ENCODE measurements around the gene TBX2. TPM values are rescaled to one million over a fixed set of nuclear protein-coding genes. Genes with fewer than 3 reads are reported as not detected.

The TBX2 gene
- total RNA-seq, 2 donors from 2014 or later: 0.08 TPM; not detected in 1

DNA sequence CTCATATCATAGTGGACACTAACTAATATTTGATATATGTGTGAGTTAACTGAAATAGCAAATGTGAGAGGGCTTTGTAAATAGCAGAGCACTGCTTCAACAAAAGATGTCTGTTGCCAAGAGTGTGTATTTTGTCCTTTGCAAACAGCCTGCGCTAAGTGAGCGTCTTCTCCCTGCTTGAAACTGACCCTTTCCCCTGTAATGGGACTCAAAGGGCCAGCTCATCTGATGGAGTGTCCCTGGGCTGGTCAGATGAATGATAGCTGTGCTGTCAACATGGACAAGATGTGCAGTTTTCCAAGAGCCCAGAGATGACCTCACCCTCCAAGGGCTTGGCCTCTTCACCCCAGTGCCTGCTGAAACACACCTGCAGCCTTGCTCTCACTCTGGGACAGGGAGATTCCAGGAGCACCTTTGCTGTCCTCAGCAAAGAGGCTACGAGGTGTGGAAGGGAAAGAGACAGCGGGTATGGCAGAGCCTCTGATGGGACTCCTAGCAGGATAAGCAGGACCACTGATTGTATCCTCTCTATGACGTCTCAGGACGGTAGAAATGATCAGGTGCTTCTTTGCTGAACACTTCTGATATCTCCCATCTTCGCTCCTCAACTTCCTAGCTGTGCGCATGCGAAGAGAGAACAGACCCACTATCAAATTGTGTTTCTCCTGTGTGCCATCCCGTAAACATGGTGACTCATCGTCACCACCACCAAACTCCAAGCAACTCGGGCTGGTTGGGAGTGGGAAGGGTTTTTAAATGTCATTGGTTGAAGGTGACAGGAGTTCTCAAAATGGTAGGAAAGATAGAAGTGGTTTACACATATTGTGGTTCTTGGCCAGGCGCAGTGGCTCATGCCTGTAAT is 35.8 kb upstream of the TBX2 start:
- no peak overlapping the region for H3K27ac Mint-ChIP-seq
- H3K4me1 Mint-ChIP-seq (ENCODE audit: low read depth in 2 of 2): peaks cover 0 to under 1% of the 10 kb centered on the region in 2 donors
- no peak overlapping the region for H3K4me3 Mint-ChIP-seq
- DNase-seq (ENCODE audit: low spot score) (no peak), ATAC-seq (no peak)
- H3K27me3 Mint-ChIP-seq: no peaks in the 10 kb centered on the region
- no peaks in the 10 kb centered on the region for H3K36me3 Mint-ChIP-seq
- no peaks in the 10 kb centered on the region for H3K9me3 Mint-ChIP-seq

DNA sequence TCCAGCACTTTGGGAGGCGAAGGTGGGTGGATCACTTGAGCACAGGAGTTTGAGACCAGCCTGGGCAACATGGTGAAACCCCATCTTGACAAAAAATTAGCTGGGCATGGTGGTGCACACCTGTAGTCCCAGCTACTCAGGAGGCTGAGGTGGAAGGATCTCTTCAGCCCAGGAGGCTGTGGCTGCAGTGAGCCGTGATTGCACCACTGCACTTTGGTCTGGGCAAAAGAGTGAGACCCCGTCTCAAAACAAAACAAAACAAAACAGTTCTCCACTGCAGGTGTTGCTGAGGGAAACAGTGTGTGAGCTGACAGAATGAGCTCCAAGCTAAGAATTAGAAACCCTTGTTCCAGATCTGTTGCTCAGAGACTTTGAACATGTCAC is 35.2 kb upstream of the TBX2 start:
- ATAC-seq: no peak
- Mint-ChIP-seq H3K27me3 (no peaks in the 10 kb centered on the region), H3K27ac (no peak overlapping the region), H3K4me3 (no peak overlapping the region), H3K4me1 (ENCODE audit: low read depth in 2 of 2) (no peaks in the 10 kb centered on the region), H3K36me3 (no peaks in the 10 kb centered on the region), H3K9me3 (no peaks in the 10 kb centered on the region)
- DNase-seq (ENCODE audit: low spot score): no peak

DNA sequence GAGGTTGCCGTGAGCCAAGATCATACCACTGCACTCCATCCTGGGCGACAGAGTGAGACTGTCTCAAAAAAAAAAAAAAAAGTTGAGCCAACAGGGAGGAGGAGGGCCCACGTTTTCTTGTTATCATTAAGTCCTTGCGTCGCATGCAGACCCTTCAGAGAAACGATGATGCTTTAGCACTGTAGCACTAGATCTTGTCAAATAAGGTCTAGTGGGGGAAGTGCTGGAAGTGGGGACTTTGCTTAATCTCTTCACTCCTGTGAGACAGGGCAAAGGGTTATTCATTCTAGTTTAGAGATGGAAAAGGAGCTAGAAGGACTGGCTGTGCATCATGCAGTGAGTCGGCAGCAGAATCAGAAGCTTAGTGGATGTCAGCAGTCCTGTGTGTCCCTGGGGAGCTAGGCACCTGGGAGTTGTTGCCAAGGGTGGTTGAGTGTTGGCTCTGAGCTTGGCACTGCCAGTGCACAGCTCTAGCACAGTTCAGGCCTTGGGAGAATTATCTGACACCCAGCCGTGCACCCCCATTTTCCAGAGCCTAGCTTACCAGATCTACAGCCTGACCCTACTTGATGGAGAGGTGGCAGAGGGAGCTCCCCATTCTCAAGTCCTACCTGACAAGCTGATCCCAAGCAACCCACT is 33.4 kb upstream of the TBX2 start:
- H3K9me3 Mint-ChIP-seq: no peaks in the 10 kb centered on the region
- DNase-seq (ENCODE audit: low spot score): no peak
- no peak for ATAC-seq
- no peaks in the 10 kb centered on the region for H3K36me3 Mint-ChIP-seq
- H3K27ac Mint-ChIP-seq: no peak overlapping the region
- no peaks in the 10 kb centered on the region for H3K4me1 Mint-ChIP-seq (ENCODE audit: low read depth in 2 of 2)
- no peaks in the 10 kb centered on the region for H3K27me3 Mint-ChIP-seq
- no peak overlapping the region for H3K4me3 Mint-ChIP-seq

DNA sequence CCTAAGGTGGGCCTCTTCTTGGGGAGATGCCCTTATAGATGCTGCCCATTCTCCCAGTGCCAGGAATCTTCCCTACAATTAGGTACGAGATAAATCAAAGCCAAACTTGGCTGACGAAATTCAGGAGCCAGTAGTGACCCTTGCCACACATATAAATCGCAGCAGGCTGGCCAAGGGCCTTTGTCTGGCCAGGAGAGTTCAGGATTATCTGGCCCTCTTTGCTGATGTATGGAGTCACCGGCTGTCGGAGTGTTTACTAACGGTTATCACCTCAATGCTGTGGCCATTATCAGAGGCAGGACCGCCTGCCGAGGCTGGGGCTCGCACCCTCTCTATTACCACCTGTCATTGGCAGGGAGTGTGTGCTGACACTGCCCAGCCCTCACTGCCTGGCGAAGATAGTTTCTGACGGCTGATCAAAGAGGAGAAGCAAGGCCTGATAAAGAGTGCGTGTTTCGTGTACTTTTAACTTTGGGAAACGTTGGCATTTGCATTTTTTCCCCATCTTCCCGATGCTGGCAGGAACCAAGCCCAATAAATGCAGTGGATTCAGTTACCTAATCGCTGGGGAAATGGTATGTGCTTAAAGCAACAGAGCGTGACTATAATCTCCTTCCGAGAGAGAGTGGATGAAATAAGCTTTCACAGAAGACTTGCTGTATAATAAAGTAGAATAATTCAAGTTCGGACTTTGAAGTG is 32.8 kb upstream of the TBX2 start:
- DNase-seq (ENCODE audit: low spot score) (no peak), ATAC-seq (no peak)
- Mint-ChIP-seq H3K9me3 (no peaks in the 10 kb centered on the region), H3K27ac (no peak overlapping the region), H3K4me1 (ENCODE audit: low read depth in 2 of 2) (no peaks in the 10 kb centered on the region), H3K27me3 (no peaks in the 10 kb centered on the region), H3K36me3 (no peaks in the 10 kb centered on the region), H3K4me3 (no peak overlapping the region)

DNA sequence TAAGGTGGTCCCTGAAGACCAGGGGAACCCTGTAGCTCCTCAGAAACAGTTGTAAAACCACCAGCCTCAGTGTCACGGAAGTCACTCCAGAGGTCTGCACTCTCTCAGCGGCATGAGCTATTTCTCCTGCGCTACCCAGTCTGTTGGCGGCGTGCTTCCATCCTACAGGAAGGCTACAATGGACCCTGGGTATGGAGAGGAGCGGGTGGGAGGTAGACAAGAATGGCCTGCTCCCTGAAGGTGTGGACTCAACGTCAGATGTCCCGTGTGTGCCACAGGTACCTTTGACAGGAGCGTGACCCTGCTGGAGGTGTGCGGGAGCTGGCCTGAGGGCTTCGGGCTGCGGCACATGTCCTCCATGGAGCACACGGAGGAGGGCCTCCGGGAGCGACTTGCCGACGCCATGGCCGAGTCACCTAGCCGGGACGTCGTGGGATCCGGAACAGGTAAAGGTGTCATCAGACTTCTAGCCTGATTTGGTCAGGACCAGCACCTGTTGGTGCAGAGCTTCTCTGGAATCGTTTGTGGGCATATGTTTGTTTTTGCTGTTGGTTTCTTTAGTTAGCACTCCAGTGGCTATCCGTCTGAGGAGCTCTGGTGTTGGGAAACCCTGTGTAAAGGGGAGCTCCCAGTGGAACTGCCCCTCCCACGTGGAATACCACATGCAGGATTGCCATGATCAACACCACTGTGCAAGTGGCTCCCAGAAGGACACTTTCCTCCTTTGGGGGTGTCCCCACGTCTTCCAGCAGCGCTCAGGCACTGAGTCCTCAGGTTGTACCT is 31.4 kb upstream of the TBX2 start:
- no peaks in the 10 kb centered on the region for H3K36me3 Mint-ChIP-seq
- H3K27me3 Mint-ChIP-seq: no peaks in the 10 kb centered on the region
- no peak overlapping the region for H3K4me3 Mint-ChIP-seq
- ATAC-seq (no peak), DNase-seq (ENCODE audit: low spot score) (no peak)
- H3K4me1 Mint-ChIP-seq (ENCODE audit: low read depth in 2 of 2): no peaks in the 10 kb centered on the region
- H3K9me3 Mint-ChIP-seq: no peaks in the 10 kb centered on the region
- no peak overlapping the region for H3K27ac Mint-ChIP-seq

DNA sequence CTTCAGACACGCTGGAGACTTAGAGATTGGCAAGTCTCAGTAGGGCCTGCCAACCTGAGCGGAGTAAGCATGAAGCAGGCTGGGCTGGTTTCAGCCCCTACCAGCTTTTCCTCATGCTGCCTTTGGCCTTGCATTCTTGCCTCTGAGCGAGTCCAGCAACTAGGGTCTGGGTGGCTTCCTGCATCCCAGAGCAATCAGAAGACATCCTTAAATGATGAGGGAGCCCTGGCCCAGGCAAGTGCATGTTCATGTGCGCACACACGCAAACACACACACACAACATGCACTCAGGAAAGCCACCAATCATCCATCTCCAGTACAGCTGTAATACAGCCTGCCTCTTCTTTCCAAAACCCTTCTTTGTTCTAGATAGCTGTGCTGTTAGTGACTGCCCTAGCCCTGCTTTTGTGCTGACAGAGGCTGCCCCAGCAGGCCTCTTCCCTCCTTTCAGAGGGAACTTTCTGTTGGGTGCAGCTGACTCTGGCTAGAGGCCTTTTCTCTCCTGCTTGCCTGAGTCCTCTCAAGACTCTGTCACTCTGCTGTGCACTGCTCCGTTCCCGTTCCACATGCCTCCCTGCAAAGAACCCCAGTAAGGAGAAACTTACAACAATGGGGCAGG is 30.7 kb upstream of the TBX2 start:
- Mint-ChIP-seq H3K27ac (no peak overlapping the region), H3K4me3 (no peak overlapping the region), H3K36me3 (no peaks in the 10 kb centered on the region), H3K9me3 (no peaks in the 10 kb centered on the region), H3K27me3 (no peaks in the 10 kb centered on the region), H3K4me1 (ENCODE audit: low read depth in 2 of 2) (no peaks in the 10 kb centered on the region)
- ATAC-seq: no peak
- no peak for DNase-seq (ENCODE audit: low spot score)

DNA sequence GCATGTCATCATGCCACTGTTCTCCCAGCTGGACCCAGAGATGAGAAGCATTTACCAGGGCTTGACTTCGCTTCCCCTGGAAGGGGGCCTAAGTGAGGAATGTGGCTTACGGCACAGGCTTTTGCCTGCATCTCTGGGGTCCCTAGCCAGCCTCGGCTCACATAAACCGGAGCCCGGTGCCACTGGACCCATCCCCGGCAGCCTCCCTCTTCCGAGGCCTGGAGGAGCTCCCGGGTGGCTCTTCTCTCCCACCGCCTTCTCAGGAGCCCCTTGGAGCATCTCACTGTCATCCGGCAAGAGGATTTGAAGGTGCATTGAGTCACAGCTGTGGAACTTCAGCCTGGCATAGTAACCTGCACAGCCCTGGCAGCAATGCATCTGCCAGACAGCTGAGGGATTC is 29.9 kb upstream of the TBX2 start:
- Mint-ChIP-seq H3K36me3 (no peaks in the 10 kb centered on the region), H3K27ac (no peak overlapping the region), H3K4me3 (no peak overlapping the region), H3K9me3 (no peaks in the 10 kb centered on the region), H3K27me3 (no peaks in the 10 kb centered on the region), H3K4me1 (ENCODE audit: low read depth in 2 of 2) (no peaks in the 10 kb centered on the region)
- no peak for ATAC-seq
- DNase-seq (ENCODE audit: low spot score): no peak

DNA sequence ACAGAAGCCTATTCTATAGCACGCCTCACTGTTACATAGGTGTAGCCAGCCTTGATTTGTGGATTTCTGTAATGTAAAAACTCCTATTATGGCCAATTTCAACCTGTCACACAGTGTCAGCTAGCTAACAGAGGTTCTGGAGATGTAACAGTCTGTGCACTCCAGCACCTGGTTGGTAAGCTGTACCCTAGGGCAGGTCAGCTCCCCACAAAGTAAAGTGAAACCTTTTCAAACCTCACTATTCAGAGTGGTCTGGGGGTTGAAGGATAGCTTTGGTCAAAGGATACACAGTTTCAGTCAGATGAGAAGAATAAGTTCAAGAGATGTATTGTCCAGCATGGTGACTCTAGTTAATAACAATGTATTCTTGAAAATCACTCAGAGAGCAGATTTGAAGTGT is 28.5 kb upstream of the TBX2 start:
- DNase-seq (ENCODE audit: low spot score) (no peak), ATAC-seq (no peak)
- Mint-ChIP-seq H3K4me1 (ENCODE audit: low read depth in 2 of 2) (no peaks in the 10 kb centered on the region), H3K27me3 (no peaks in the 10 kb centered on the region), H3K4me3 (no peak overlapping the region), H3K9me3 (no peaks in the 10 kb centered on the region), H3K36me3 (no peaks in the 10 kb centered on the region), H3K27ac (no peak overlapping the region)

DNA sequence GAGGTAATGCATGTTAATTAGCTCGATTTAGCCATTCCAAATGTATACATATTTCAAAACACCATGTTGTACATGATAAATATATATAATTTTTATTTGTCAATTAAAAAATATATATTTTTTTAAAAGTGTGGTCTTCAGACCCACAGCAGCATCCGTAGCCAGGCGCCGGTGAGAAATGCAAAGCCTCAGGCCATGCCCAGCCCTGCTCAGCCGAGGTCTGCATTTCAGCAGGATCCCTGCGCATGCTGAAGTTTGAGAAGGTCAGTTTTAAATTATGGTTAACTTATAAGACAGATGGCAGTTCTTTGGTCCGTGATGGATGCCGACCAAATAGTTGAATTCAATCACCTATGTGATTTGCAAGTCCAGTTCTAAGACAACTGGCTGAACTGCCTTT is 28.0 kb upstream of the TBX2 start:
- H3K27me3 Mint-ChIP-seq: no peaks in the 10 kb centered on the region
- H3K4me3 Mint-ChIP-seq: no peak overlapping the region
- H3K27ac Mint-ChIP-seq: no peak overlapping the region
- no peaks in the 10 kb centered on the region for H3K4me1 Mint-ChIP-seq (ENCODE audit: low read depth in 2 of 2)
- no peaks in the 10 kb centered on the region for H3K9me3 Mint-ChIP-seq
- no peaks in the 10 kb centered on the region for H3K36me3 Mint-ChIP-seq
- ATAC-seq: no peak
- DNase-seq (ENCODE audit: low spot score): no peak

DNA sequence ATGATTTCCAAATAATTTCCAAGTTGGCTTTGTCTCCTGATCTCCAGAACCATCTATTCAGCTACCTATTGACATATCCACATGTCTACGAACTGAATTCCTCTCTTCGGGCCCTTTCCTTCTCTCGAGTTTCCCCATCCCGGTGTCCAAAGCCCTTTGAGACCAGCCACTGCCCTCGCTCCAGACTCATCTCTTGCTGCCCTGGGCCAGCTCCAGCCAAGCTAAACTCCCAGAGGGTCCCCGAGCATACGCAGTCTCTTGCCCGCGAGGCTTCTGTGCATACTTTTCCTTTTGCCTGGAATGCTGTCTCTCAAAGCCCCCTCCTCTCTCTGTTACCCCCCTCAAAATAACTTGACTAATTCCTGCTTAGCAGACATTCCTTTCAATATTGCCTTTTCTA is 27.2 kb upstream of the TBX2 start:
- no peaks in the 10 kb centered on the region for H3K36me3 Mint-ChIP-seq
- ATAC-seq: no peak
- H3K4me1 Mint-ChIP-seq (ENCODE audit: low read depth in 2 of 2): no peaks in the 10 kb centered on the region
- no peaks in the 10 kb centered on the region for H3K27me3 Mint-ChIP-seq
- no peaks in the 10 kb centered on the region for H3K9me3 Mint-ChIP-seq
- no peak for DNase-seq (ENCODE audit: low spot score)
- H3K4me3 Mint-ChIP-seq: no peak overlapping the region
- no peak overlapping the region for H3K27ac Mint-ChIP-seq

DNA sequence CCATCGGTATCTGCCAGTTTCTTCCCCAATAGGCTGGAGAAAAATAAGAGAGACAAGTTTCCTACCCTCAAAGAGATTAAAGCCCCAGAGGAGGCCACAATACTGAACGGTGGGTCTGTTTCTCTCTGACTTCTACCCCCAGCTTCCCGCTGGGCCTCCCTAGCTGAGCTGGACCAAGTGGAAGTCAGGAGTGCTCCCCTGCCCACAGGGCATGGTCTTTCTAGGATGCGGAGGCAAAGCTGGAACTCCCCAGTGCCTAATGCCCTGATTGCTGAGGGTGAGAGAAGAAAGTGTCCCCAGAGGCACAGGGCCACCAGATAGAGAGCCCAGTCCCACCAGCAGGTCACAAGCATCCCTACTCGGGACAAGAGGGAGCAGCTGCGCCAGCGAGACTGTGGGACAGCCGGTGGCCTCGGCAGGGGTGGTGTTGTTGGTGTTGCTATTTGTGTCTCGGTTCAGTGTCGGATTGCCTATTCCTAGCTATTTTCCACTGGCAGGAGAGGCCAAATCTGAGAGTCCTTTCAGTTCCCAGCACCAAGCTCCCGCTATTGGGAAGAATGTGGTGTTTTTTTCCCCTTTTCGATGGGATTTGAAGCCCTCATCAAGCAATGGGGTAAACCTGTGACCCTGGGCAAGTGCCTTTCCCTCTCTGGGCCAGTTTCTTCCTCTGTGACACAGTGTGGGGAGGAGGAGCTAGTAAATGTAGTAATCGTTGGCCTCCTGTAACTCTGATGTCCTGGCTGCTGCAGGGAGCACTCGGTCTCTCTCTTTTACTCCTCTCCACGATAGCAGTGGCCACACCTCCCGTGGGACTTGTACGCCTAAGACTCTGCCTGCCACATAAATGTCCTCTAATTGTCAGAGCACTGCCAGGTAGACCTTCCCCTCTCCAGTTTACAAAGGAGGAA is 22.5 kb upstream of the TBX2 start:
- Mint-ChIP-seq H3K4me3 (no peak overlapping the region), H3K9me3 (no peaks in the 10 kb centered on the region), H3K4me1 (ENCODE audit: low read depth in 2 of 2) (no peaks in the 10 kb centered on the region), H3K27ac (no peak overlapping the region), H3K36me3 (no peaks in the 10 kb centered on the region), H3K27me3 (no peaks in the 10 kb centered on the region)
- ATAC-seq (no peak), DNase-seq (ENCODE audit: low spot score) (no peak)

DNA sequence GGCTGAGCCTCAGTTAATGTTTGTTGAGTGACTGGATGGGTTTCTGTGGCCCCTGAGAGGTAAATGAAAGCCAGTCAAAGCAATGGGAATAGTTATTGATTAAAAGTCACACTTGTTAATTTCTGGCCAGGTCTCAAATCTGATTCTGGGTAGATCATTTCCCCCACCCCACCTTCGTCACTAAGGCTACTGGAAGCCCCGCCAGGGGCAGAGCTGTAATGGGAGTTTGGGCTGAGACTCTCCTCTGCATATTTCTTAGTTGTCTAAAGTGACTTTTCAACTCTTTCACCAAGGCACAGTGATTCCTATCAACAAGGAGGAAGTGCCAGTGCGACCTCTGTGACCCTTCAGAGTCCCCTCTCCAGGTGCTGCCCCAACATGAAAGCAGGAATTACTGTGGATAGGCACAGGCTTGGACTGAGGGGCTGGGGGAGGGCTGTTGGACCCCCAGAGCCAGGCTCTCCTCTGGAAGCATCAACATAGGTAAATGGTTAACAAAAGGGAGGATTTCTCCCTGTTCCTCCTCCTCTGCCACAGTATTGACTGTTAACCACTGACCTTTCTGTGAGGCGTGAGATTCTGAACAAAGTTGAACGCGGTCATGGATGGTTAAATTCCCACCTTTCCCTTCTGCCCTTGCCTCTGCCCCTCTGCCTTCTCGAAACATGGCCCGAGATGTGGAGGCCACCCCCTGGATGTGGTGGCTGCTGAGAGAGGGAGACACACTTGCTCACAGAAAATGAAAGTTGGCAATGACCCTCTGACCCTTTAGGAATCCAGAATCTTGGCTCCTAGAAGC is 20.8 kb upstream of the TBX2 start:
- Mint-ChIP-seq H3K36me3 (no peaks in the 10 kb centered on the region), H3K27me3 (no peaks in the 10 kb centered on the region), H3K27ac (no peak overlapping the region), H3K9me3 (no peaks in the 10 kb centered on the region), H3K4me3 (no peak overlapping the region), H3K4me1 (ENCODE audit: low read depth in 2 of 2) (no peaks in the 10 kb centered on the region)
- DNase-seq (ENCODE audit: low spot score): no peak
- ATAC-seq: no peak
